Omental fat pad (tissue), 4 donors: ENCODE results near the gene YIPF5. TPM values are rescaled to one million over a fixed set of nuclear protein-coding genes. Genes with fewer than 3 reads are reported as not detected.

Experiments
- ATAC-seq: fragments of 150-250 bp; one replicate; pipeline ENCODE4 v1.9.1; 2016; ENCODE audit warnings: mild to moderate bottlenecking, moderate library complexity; ENCODE audit not compliant: low FRiP score
- DNase-seq: peaks from one replicate; pipeline ENCODE4 v3.0.0-alpha.2; 2019; ENCODE audit warnings: low spot score
- total RNA-seq, 4 donors: library from RNA; depleted of rRNA; stranded (reverse); fragments of >200 nt; gene quantifications; one replicate each; pipeline ENCODE4 v1.1.0, GENCODE V29; 2016
- TF ChIP-seq, protein P1 (sequence below), 3 donors: fragments of 450-650 bp; IDR thresholded peaks; one replicate each; pipeline ENCODE4 v1.5.1; 2016 to 2017; ENCODE audit warnings: antibody characterized with exemption in 3 of 3, mild to moderate bottlenecking in 3 of 3, moderate library complexity in 2 of 3

YIPF5 gene
- total RNA-seq, result 10 to 100 TPM; 30.5 to 45.7 (median 44.7) TPM

DNA sequence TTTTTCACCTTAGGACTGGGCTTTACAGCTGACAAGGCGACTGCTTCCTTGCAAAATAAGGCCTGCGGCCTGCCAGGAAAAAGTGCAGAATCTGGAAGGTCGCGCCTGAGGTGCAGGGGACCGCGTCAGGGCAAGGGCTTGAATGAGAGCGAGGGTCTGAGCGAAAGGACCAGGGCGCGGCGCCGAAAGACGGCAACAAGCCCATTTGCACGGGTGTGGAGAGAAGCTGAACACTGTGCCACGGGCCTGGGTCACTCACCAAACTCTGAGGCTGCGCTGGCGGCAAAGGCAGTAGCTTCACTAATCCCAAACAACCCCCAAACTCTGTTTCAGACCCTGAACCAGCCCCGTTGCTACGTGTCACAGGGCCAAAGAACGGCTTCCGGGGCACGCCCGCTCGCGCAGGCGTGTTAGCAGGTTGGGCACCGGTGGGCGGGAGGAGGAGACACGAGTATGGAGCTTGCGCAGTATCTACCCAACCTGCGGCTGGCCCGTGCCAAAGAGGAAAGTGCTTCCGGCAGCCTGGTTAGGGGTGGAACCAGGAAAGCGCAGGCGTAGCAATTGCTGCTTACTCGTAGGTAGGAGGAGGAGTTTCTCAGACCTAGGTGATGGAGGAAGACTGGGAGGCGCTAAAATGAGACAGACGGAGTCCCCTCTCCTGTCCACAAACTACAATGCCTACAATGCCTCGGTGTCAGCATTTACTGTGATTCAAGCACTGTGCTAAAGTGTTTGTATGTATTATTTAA, at the start of gene YIPF5, which contains the start of gene KCTD16:
TSS of gene YIPF5 (minus strand) at position 384 of the 749 bp plus-strand sequence. CDS start 704 bp downstream, outside the sequence.
TSS of gene KCTD16 (plus strand) at position 598 of the 749 bp plus-strand sequence.
- peak; percentile 100 for ATAC-seq
- TF ChIP-seq, protein P1, sequence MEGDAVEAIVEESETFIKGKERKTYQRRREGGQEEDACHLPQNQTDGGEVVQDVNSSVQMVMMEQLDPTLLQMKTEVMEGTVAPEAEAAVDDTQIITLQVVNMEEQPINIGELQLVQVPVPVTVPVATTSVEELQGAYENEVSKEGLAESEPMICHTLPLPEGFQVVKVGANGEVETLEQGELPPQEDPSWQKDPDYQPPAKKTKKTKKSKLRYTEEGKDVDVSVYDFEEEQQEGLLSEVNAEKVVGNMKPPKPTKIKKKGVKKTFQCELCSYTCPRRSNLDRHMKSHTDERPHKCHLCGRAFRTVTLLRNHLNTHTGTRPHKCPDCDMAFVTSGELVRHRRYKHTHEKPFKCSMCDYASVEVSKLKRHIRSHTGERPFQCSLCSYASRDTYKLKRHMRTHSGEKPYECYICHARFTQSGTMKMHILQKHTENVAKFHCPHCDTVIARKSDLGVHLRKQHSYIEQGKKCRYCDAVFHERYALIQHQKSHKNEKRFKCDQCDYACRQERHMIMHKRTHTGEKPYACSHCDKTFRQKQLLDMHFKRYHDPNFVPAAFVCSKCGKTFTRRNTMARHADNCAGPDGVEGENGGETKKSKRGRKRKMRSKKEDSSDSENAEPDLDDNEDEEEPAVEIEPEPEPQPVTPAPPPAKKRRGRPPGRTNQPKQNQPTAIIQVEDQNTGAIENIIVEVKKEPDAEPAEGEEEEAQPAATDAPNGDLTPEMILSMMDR (IDR thresholded peaks at IDR 0.05), result no peak
- peak; percentile 77 for DNase-seq

DNA sequence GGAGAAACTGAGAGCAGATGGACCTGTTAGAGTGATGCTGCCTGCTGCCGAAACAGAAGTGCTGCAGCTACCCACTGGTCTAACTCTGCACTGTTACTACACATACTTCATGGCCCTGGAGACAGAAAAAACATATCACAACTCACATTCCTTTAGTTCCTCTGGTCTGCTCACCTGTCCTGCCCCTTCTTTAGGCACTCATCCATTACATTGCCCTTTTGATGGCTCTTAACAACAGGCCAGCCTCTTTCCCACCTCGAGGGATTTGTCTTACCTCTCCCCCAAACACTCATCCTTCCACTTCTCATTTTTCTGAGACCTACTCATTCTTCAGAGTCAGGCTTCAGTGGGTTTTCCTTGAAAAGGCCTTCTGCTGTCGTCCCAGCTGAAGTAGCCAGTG, 49.4 kb upstream of the YIPF5 start:
- TF ChIP-seq, protein P1 (IDR thresholded peaks at IDR 0.05), result no peak
- DNase-seq (no peak), ATAC-seq (no peak)

DNA sequence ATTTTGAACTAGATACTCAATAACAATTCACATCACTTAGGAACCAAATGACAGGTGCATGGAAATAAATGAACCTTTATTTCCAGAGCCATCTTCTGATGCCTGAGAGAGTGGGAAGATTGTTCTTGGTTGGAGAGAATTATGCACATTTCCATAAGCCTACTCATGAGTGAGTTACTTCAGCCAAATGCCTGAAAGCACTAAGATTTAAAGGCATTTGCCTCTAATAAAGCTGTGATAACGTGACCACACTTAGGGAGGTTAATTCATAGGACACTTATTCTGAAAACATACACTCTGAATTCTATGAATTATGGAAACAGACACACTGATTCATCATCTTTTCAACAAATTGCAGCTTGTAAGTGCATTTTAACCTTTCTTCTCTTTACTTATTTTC, 40.2 kb upstream of the YIPF5 start:
- TF ChIP-seq, protein P1 (IDR thresholded peaks at IDR 0.05), result no peak
- DNase-seq (no peak), ATAC-seq (no peak)

DNA sequence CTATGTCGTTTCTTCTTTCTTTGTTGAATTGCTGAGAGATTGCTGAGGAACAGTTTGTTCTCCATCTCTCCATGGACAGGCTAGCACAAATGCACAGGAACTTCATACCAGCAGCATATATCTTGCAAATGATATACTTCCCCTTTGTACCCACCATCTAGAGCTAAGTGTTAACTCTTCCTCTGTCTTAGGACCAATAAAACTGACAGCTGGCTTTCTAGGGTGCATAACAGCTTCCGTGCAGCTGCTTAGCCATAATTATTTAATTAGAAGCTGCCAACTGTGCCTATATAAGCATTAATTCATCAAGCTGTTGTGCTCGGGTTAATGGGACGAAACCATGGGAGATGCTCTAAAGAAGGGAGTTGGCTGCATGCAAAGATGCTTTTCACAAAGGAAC, 38.9 kb upstream of the YIPF5 start:
- TF ChIP-seq, protein P1 (IDR thresholded peaks at IDR 0.05), result no peak
- ATAC-seq (no peak), DNase-seq (no peak)

DNA sequence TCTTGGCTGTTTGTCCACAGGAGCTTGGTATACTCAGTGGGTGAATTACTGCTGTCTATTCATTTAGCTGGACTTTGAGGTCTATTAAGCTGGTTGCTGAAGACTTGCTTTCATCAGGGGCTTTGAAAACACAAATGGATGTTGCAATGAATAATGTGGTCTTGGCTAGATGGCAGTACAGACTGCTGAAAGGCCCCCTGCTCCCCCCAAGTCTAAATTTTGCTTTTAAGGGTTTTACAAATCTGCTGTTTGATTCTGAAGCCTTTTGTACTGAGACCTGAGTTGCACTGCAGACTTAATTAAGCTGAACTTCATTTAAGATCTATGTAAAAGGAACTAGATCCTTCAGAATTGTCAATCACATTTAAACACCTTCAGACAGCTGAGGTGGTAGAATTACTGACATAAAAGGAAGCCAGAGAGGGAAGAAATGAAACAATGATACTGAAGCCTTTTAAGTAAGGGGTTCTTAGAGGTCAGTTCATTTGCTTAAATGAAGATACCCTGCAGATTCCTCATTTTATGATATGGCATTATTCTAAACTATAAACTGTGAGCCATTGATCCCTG, 37.5 kb upstream of the YIPF5 start:
- ATAC-seq (no peak), DNase-seq (no peak)
- TF ChIP-seq, protein P1 (IDR thresholded peaks at IDR 0.05), result no peak

DNA sequence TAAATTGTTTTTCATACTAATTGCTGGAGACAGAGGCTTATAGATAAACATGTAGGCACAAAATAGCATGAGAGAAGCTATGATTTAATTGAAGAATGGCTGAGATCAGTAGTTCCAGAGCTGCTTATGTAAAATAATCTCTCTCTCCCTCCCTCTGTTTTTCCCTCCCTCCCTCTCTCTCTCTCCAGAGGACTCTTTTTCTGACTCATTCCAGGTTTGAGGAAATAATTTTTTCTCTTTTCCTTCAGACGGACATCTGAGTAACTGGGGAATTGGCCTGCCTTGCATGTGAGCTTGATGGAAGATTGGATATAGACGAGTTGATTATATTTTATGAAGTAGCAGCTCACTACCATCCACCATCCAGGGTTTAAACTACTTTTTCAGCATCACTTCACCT, 35.7 kb upstream of the YIPF5 start:
- ATAC-seq (no peak), DNase-seq (no peak)
- TF ChIP-seq, protein P1 (IDR thresholded peaks at IDR 0.05), result no peak

DNA sequence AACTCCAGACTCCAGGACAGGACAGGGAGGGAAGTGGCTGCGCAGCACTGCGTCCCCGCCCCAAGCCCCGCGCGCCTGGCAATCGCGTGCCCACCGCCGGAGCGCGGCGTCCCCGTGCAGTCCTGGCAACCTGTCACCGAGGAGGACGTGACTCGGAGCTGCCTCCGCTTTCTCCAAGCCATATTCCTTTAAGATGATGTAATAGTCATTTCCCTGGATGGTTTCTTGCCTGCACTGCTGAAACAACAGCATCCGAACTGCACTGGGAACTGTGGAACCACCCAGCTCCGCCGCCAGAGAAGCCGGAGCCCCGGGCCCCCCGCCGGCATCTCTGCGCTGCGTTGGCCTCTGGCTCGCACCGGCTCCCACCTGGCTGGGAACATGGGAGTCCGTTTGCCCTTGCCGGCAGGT, 34.7 kb upstream of the YIPF5 start:
- TF ChIP-seq, protein P1 (IDR thresholded peaks at IDR 0.05), result no peak
- ATAC-seq (no peak), DNase-seq (no peak)
